Measurements from ENCODE around the gene ASIP. TPM values are rescaled to one million over a fixed set of nuclear protein-coding genes. Genes with fewer than 3 reads are reported as not detected.

ASIP gene
- total RNA-seq, 1 donor from 2014 or later: not detected

GRCh38 chr20:34301587-34302311 lies 60.5 kb downstream of the ASIP start:
- peak overlapping the region; percentile 93 for H3K4me3 Mint-ChIP-seq

GRCh38 chr20:34302312-34302722 lies 61.1 kb downstream of the ASIP start:
- peaks cover 8% of the 10 kb centered on the region for H3K36me3 Mint-ChIP-seq
- H3K4me3 ChIP-seq: peak overlapping the region; percentile 74
- peak overlapping the region; percentile 75 for H3K9ac ChIP-seq
- peaks cover 14% of the 10 kb centered on the region for H3F3A ChIP-seq (ENCODE audit: low read depth)
- TF ChIP-seq EZH2 (IDR thresholded peaks at IDR 0.05): no peak
- peak; percentile 32 for TF ChIP-seq CTCF (IDR thresholded peaks at IDR 0.05)
- peak; percentile 6 for DNase-seq (ENCODE audit: low spot score)
- peak overlapping the region; percentile 87 for H3K27ac Mint-ChIP-seq
- H3K4me1 ChIP-seq: peaks cover 9% of the 10 kb centered on the region
- peak overlapping the region; percentile 87 for H3K4me2 ChIP-seq
- peaks cover 4% of the 10 kb centered on the region for H4K20me1 ChIP-seq (ENCODE audit: low read depth)
- H3K27me3 ChIP-seq: no peaks in the 10 kb centered on the region
- peaks cover 2% of the 10 kb centered on the region for H3K27me3 Mint-ChIP-seq (ENCODE audit: insufficient read depth, low read depth)
- H3K9me3 ChIP-seq (ENCODE audit: low read depth): no peaks in the 10 kb centered on the region
- peaks cover 53% of the 10 kb centered on the region for H3K79me2 ChIP-seq (ENCODE audit: low read depth)
- H3K9me3 Mint-ChIP-seq: no peaks in the 10 kb centered on the region
- H3K4me3 Mint-ChIP-seq: peak overlapping the region; percentile 93
- peaks cover 17% of the 10 kb centered on the region for H3K4me1 Mint-ChIP-seq
- peak overlapping the region; percentile 45 for H2AFZ ChIP-seq (replicated peaks)
- H3K36me3 ChIP-seq: no peaks in the 10 kb centered on the region
- no peak overlapping the region for H3K27ac ChIP-seq

More at GRCh38 chr20:34301587-34302311, 60.5 kb downstream of the ASIP start:
- Histone ChIP-seq H3K4me2 (peak overlapping the region; percentile 87), H3K36me3 (no peaks in the 10 kb centered on the region), H3K9ac (no peak overlapping the region), H3K79me2 (ENCODE audit: low read depth) (peaks cover 59% of the 10 kb centered on the region), H3K9me3 (ENCODE audit: low read depth) (no peaks in the 10 kb centered on the region), H3F3A (ENCODE audit: low read depth) (peaks cover 14% of the 10 kb centered on the region), H4K20me1 (ENCODE audit: low read depth) (peaks cover 10% of the 10 kb centered on the region), H2AFZ (replicated peaks) (no peak overlapping the region), H3K27me3 (no peaks in the 10 kb centered on the region), H3K27ac (no peak overlapping the region), H3K4me3 (peak overlapping the region; percentile 74), H3K4me1 (peaks cover 9% of the 10 kb centered on the region)
- Mint-ChIP-seq H3K4me1 (peaks cover 17% of the 10 kb centered on the region), H3K27ac (peak overlapping the region; percentile 59), H3K36me3 (peaks cover 8% of the 10 kb centered on the region), H3K27me3 (ENCODE audit: insufficient read depth, low read depth) (peaks cover 2% of the 10 kb centered on the region), H3K9me3 (no peaks in the 10 kb centered on the region)
- TF ChIP-seq EZH2phosphoT487 (IDR thresholded peaks at IDR 0.05) (no peak), EZH2 (IDR thresholded peaks at IDR 0.05) (no peak), CTCF (IDR thresholded peaks at IDR 0.05) (no peak)
- DNase-seq (ENCODE audit: low spot score): no peak

GRCh38 chr20:34302723-34303533 lies 61.7 kb downstream of the ASIP start, which contains the start of gene AHCY:
Gene AHCY, minus strand, starts transcription at chr20:34303355. Its CDS starts 85 bp downstream, at chr20:34303270.
- Histone ChIP-seq H3K4me3 (peak within 1 kb of the TSS; percentile 74), H3K4me2 (peak within 1 kb of the TSS; percentile 87), H3K36me3 (no peaks in the 10 kb centered on the region), H3K4me1 (peaks cover 9% of the 10 kb centered on the region), H3K79me2 (ENCODE audit: low read depth) (peaks cover 47% of the 10 kb centered on the region), H4K20me1 (ENCODE audit: low read depth) (no peaks in the 10 kb centered on the region), H3F3A (ENCODE audit: low read depth) (peaks cover 14% of the 10 kb centered on the region), H3K9me3 (ENCODE audit: low read depth) (no peaks in the 10 kb centered on the region), H3K27ac (peak within 1 kb of the TSS; percentile 91), H3K9ac (peak within 1 kb of the TSS; percentile 75), H2AFZ (replicated peaks) (peak within 1 kb of the TSS; percentile 85), H3K27me3 (no peaks in the 10 kb centered on the region)
- peaks cover 2% of the 10 kb centered on the region for H3K27me3 Mint-ChIP-seq (ENCODE audit: insufficient read depth, low read depth)
- H3K4me3 Mint-ChIP-seq: peak within 1 kb of the TSS; percentile 93
- peak; percentile 98 for DNase-seq (ENCODE audit: low spot score)
- TF ChIP-seq EZH2 (IDR thresholded peaks at IDR 0.05) (no peak), CTCF (IDR thresholded peaks at IDR 0.05) (no peak), EZH2phosphoT487 (IDR thresholded peaks at IDR 0.05) (no peak)
- H3K36me3 Mint-ChIP-seq: peaks cover 6% of the 10 kb centered on the region
- peaks cover 17% of the 10 kb centered on the region for H3K4me1 Mint-ChIP-seq
- H3K9me3 Mint-ChIP-seq: no peaks in the 10 kb centered on the region
- peak within 1 kb of the TSS; percentile 88 for H3K27ac Mint-ChIP-seq

All from neural progenitor cell (in vitro differentiated cells).